PC-9 (cell line): ENCODE results near the gene TERT. TPM values are rescaled to one million over a fixed set of nuclear protein-coding genes. Genes with fewer than 3 reads are reported as not detected.
"Not testable (repeated sequence)": the region's sequence is repeated elsewhere in the genome, so short reads cannot be mapped to it uniquely, and the experiment has no call there.

ENCODE experiments used
- BruUV-seq: library from RNA; stranded (reverse); fragments of 400-500 nt; replicated peaks from 2 replicates; lab custom pipeline; 2021; lab: Mats Ljungman, UMichigan
- CTCF ChIA-PET: fragments of 300-600 bp; sonication (Branson Sonifier 250); formaldehyde crosslinking; loops from one replicate; lab custom pipeline; 2022; ENCODE audit warnings: antibody characterized with exemption; lab: Charles Lee
- POLR2A ChIA-PET: fragments of 300-600 bp; sonication (Branson Sonifier 250); formaldehyde crosslinking; loops from one replicate; lab custom pipeline; 2022; ENCODE audit warnings: antibody characterized with exemption; ENCODE audit not compliant: unreplicated experiment; lab: Charles Lee
- DNase-seq, 2 experiments: peaks; one replicate each; pipeline versions ENCODE4 v3.0.0 to v3.0.0-alpha.2; 2015 to 2022; ENCODE audit warnings: mixed read lengths in 1 of 2
- H2AFZ ChIP-seq: fragments of 200-600 bp; sonication (generic); 2 replicates; pipeline ENCODE4 v1.8.1; 2017; ENCODE audit warnings: antibody characterized with exemption
- H3F3A ChIP-seq: fragments of 200-600 bp; sonication (generic); 2 replicates; pipeline ENCODE4 v1.8.1; 2017; ENCODE audit warnings: antibody characterized with exemption, mild to moderate bottlenecking, low read depth; ENCODE audit not compliant: insufficient read depth
- H3K27ac ChIP-seq: fragments of 200-600 bp; sonication (generic); 2 replicates; pipeline ENCODE4 v1.6.1; 2016; ENCODE audit warnings: mixed run types
- H3K27me3 ChIP-seq: fragments of 200-600 bp; sonication (generic); 2 replicates; pipeline ENCODE4 v1.6.1; 2016; ENCODE audit warnings: low read depth, mixed run types; ENCODE audit not compliant: insufficient read depth
- H3K36me3 ChIP-seq: fragments of 200-600 bp; sonication (generic); 2 replicates; pipeline ENCODE4 v1.6.1; 2016; ENCODE audit warnings: low read depth, mixed run types
- H3K4me1 ChIP-seq: fragments of 200-600 bp; sonication (generic); replicated peaks from 2 replicates; pipeline ENCODE4 v1.6.1; 2016; ENCODE audit warnings: mixed run types; ENCODE audit not compliant: insufficient read depth
- H3K4me2 ChIP-seq: fragments of 200-600 bp; sonication (generic); 2 replicates; pipeline ENCODE4 v1.6.1; 2017; ENCODE audit warnings: mixed run types
- H3K4me3 ChIP-seq: fragments of 200-600 bp; sonication (generic); 2 replicates; pipeline ENCODE4 v1.6.1; 2016; ENCODE audit warnings: mixed run types
- H3K79me2 ChIP-seq: fragments of 200-600 bp; sonication (generic); 2 replicates; pipeline ENCODE4 v1.6.1; 2017; ENCODE audit warnings: low read depth, mixed run types
- H3K9me2 ChIP-seq: fragments of 200-600 bp; sonication (generic); 2 replicates; pipeline ENCODE4 v1.8.1; 2017; ENCODE audit warnings: mild to moderate bottlenecking; ENCODE audit not compliant: insufficient read depth
- H3K9me3 ChIP-seq: fragments of 200-600 bp; sonication (generic); 2 replicates; pipeline ENCODE4 v1.8.1; 2016; ENCODE audit warnings: low read depth; ENCODE audit not compliant: insufficient read depth
- H4K20me1 ChIP-seq: fragments of 200-600 bp; sonication (generic); 2 replicates; pipeline ENCODE4 v1.8.1; 2017; ENCODE audit not compliant: insufficient read depth
- EZH2 ChIP-seq: fragments of 200-600 bp; sonication (generic); IDR thresholded peaks from 2 replicates; pipeline ENCODE4 v1.8.0; 2017; ENCODE audit warnings: antibody characterized with exemption, low read depth
- intact Hi-C: fragments of 100-400 bp; cut with micrococcal nuclease; formaldehyde crosslinking; loops from one replicate; pipeline ENCODE4 v1.10.0; 2022; ENCODE audit not compliant: unreplicated experiment
- total RNA-seq: library from RNA; stranded (reverse); gene quantifications from 2 replicates; pipeline ENCODE4 v1.2.3, GENCODE V29; 2021
- TF ChIP-seq, protein P1 (sequence below): fragments of 200-600 bp; sonication (generic); conservative IDR thresholded peaks from 2 replicates; pipeline ENCODE4 v1.6.1; 2017; ENCODE audit warnings: mixed run types, antibody characterized with exemption, mild to moderate bottlenecking, moderate library complexity

The TERT gene
- total RNA-seq, 1 experiment from 2014 or later: 0.74 TPM

DNA sequence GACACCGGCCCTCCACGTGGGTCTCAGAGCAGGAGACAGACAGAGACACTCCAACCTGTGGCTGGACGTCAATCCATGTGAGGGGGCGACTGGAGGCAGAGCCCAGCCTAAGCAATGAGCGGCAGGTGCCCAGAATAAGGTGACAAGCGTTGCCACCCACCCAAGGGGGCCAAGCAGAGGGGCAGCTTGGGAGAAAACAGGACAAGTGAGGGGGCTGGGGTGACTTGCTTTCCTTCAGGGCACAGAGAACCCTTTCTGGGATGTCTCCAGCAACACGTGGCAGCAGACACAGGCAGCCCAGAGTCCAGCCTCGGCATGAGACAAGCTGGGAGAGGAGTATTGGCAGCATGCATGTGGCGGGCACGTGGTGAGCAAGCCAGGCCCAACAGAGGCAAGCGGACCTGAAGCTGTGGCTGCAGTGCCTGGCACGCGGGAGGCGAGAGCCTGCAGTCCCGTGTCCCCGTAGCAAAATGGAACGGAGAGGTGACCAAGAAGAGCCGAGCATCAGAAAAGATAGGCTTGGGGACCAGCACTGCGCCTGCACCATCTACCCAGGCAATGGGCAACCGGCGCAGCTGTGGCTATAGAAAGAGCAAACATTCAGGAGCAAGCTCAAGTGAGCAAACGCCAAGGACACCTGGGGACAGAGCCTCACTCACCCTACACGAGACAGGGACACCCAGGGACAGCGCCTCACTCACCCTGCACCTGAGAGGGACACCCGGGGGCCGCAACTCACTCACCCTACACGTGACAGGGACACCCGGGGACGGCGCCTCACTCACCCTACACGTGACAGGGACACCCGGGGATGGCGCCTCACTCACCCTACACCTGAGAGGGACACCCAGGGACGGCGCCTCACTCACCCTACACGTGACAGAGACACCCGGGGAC, 6.2 kb downstream of the TERT start:
- no peaks in the 10 kb centered on the region for H3K36me3 ChIP-seq
- TF ChIP-seq, protein P1, sequence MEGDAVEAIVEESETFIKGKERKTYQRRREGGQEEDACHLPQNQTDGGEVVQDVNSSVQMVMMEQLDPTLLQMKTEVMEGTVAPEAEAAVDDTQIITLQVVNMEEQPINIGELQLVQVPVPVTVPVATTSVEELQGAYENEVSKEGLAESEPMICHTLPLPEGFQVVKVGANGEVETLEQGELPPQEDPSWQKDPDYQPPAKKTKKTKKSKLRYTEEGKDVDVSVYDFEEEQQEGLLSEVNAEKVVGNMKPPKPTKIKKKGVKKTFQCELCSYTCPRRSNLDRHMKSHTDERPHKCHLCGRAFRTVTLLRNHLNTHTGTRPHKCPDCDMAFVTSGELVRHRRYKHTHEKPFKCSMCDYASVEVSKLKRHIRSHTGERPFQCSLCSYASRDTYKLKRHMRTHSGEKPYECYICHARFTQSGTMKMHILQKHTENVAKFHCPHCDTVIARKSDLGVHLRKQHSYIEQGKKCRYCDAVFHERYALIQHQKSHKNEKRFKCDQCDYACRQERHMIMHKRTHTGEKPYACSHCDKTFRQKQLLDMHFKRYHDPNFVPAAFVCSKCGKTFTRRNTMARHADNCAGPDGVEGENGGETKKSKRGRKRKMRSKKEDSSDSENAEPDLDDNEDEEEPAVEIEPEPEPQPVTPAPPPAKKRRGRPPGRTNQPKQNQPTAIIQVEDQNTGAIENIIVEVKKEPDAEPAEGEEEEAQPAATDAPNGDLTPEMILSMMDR: no peak
- no peak for TF ChIP-seq EZH2
- POLR2A ChIA-PET: no interaction called here
- no peaks in the 10 kb centered on the region for H4K20me1 ChIP-seq
- H3F3A ChIP-seq: 0 out of 2 replicates have a peak, but pooled peaks cover 7% of the 10 kb centered on the region
- H3K27ac ChIP-seq: no peak overlapping the region
- intact Hi-C loops: no loop called here
- no peak for DNase-seq
- peaks cover 10% of the 10 kb centered on the region for H3K4me1 ChIP-seq
- CTCF ChIA-PET: no interaction called here
- no peak overlapping the region for H3K4me2 ChIP-seq
- no peak overlapping the region for H3K4me3 ChIP-seq
- BruUV-seq: no TSS peak
- H3K79me2 ChIP-seq: no peaks in the 10 kb centered on the region
- no peaks in the 10 kb centered on the region for H3K9me2 ChIP-seq
- H3K9me3 ChIP-seq: no peaks in the 10 kb centered on the region; the same call in 1 of the 2 replicates
- no peak overlapping the region for H2AFZ ChIP-seq
- no peaks in the 10 kb centered on the region for H3K27me3 ChIP-seq

DNA sequence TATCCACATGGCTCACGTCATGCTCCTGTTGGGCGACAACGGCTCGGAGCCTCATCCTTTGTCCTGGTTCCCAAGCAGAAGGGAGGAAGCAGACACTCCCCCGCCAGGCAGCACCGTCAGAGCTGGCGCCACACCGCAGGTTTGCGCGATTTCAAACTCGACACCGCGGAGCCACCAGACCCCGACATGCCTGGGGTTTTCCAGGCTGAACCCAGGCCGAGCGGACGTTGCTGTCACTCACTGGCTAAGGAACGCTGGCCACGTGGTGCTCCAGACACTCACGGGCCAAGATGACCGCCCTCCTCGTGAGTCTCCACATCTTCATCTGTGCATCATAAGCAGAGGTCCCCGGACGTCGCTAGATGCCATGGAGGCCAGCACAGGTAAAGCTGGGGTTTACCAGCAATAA, 9.0 kb downstream of the TERT start:
- ChIA-PET POLR2A (no interaction called here), CTCF (no interaction called here)
- intact Hi-C loops: no loop called here
- H3K4me1 ChIP-seq: peaks cover 10% of the 10 kb centered on the region
- H3K27ac ChIP-seq: no peak overlapping the region
- H3K36me3 ChIP-seq: no peaks in the 10 kb centered on the region
- 0 out of 2 replicates have a peak, but pooled peaks cover 7% of the 10 kb centered on the region for H3F3A ChIP-seq
- H4K20me1 ChIP-seq: no peaks in the 10 kb centered on the region
- no peaks in the 10 kb centered on the region for H3K27me3 ChIP-seq
- TF ChIP-seq EZH2: no peak
- TF ChIP-seq, protein P1: no peak
- no peaks in the 10 kb centered on the region; the same call in 1 of the 2 replicates for H3K9me3 ChIP-seq
- DNase-seq: no peak
- no peak overlapping the region for H3K4me3 ChIP-seq
- no peaks in the 10 kb centered on the region for H3K9me2 ChIP-seq
- no TSS peak for BruUV-seq
- no peak overlapping the region for H2AFZ ChIP-seq
- H3K79me2 ChIP-seq: peaks cover 12% of the 10 kb centered on the region; the same call in 1 of the 2 replicates
- no peak overlapping the region for H3K4me2 ChIP-seq

DNA sequence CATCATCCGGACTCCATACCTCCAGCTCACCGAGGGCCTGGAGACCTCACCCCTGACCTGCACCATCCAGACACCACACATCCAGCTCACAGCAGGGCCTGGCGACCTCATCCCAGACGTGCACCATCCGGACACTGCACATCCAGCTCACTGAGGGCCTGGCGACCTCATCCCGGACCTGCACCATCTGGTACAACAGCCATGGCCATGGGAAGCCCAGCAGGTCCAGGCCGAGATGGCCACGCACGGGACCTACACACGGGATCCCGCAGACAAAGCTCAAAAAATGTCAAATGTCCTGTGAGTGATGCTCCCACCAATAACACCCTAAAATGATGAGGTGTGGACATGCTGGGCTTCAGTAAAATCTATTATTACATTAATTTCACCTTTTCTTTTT, 9.7 kb downstream of the TERT start:
- ChIA-PET CTCF (interaction anchor here (0.6 to 0.7 kb wide), 2 partner anchors 1121 to 1515 kb away, joined by 3 to 7 read pairs; no protein-coding TSS in a partner anchor), POLR2A (no interaction called here)
- BruUV-seq: no TSS peak
- no peak for TF ChIP-seq EZH2
- TF ChIP-seq, protein P1: no peak
- H4K20me1 ChIP-seq: no peaks in the 10 kb centered on the region
- H3K4me3 ChIP-seq: no peak overlapping the region
- no peak overlapping the region for H2AFZ ChIP-seq
- intact Hi-C loops: no loop called here
- H3K4me2 ChIP-seq: no peak overlapping the region
- peaks cover 10% of the 10 kb centered on the region for H3K4me1 ChIP-seq
- no peaks in the 10 kb centered on the region for H3K36me3 ChIP-seq
- no peaks in the 10 kb centered on the region for H3K27me3 ChIP-seq
- H3K9me2 ChIP-seq: no peaks in the 10 kb centered on the region
- H3K9me3 ChIP-seq: no peaks in the 10 kb centered on the region; the same call in 1 of the 2 replicates
- H3K79me2 ChIP-seq: peaks cover 12% of the 10 kb centered on the region; the same call in 1 of the 2 replicates
- DNase-seq: no peak
- H3F3A ChIP-seq: 0 out of 2 replicates have a peak, but pooled peaks cover 7% of the 10 kb centered on the region
- no peak overlapping the region for H3K27ac ChIP-seq

DNA sequence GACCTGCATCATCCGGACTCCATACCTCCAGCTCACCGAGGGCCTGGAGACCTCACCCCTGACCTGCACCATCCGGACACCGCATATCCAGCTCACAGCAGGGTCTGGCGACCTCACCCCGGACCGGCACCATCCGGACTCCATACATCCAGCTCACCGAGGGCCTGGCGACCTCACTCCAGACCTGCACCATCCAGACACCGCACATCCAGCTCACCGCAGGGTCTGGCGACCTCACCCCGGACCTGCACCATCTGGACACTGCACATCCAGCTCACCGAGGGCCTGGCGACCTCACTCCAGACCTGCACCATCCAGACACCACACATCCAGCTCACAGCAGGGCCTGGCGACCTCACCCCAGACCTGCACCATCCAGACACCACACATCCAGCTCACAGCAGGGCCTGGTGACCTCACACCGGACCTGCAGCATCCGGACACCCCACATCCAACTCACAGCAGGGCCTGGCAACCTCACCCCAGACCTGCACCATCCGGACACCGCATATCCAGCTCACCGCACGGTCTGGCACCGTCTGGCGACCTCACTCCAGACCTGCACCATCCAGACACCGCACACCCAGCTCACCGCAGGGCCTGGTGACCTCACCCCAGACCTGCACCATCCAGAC, 10.4 kb downstream of the TERT start:
- H2AFZ ChIP-seq, H3K4me3 ChIP-seq, DNase-seq, intact Hi-C loops, POLR2A ChIA-PET, H3K9me3 ChIP-seq, H3K27me3 ChIP-seq, H3K36me3 ChIP-seq, H3F3A ChIP-seq, H4K20me1 ChIP-seq, H3K9me2 ChIP-seq, BruUV-seq, H3K4me1 ChIP-seq: not testable (repeated sequence)
- H3K79me2 ChIP-seq: peaks cover 12% of the 10 kb centered on the region; the same call in 1 of the 2 replicates
- H3K27ac ChIP-seq: peak overlapping the region; percentile 36
- CTCF ChIA-PET: interaction anchor here (0.6 kb wide), 1 partner anchor 1121 kb away, joined by 3 read pairs; no protein-coding TSS in a partner anchor
- peak overlapping the region; percentile 13; the same call in 1 of the 2 replicates for H3K4me2 ChIP-seq

DNA sequence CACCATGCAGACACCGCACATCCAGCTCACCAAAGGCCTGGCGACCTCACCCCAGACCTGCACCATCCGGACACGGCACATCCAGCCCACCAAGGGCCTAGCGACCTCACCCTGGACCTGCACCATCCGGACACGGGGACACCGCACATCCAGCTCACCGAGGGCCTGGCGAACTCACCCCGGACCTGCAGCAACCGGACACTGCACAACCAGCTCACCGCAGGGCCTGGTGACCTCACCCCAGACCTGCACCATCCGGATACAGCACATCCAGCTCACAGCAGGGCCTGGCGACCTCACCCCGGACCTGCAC, 11.2 kb downstream of the TERT start:
- CTCF ChIA-PET, H3K4me1 ChIP-seq, H4K20me1 ChIP-seq, H3F3A ChIP-seq, intact Hi-C loops, H3K9me2 ChIP-seq, POLR2A ChIA-PET, H3K27ac ChIP-seq, H3K36me3 ChIP-seq, H2AFZ ChIP-seq, H3K9me3 ChIP-seq, BruUV-seq, H3K27me3 ChIP-seq: not testable (repeated sequence)
- Histone ChIP-seq H3K4me3 (peak overlapping the region; percentile 25; the same call in 1 of the 2 replicates), H3K79me2 (peaks cover 12% of the 10 kb centered on the region; the same call in 1 of the 2 replicates), H3K4me2 (peak overlapping the region; percentile 38)
- DNase-seq: peak in 1 of 2 experiments; percentile 64
